NCI-H146 treated with DMSO at 0.1 percent for 48 hours (cell line): ENCODE measurements around the gene COL5A1.

Experiments
- DNase-seq: peaks from one replicate; lab custom pipeline; 2025; ENCODE audit not compliant: unreplicated experiment; lab: John Stamatoyannopoulos, UW

COL5A1 gene

DNA sequence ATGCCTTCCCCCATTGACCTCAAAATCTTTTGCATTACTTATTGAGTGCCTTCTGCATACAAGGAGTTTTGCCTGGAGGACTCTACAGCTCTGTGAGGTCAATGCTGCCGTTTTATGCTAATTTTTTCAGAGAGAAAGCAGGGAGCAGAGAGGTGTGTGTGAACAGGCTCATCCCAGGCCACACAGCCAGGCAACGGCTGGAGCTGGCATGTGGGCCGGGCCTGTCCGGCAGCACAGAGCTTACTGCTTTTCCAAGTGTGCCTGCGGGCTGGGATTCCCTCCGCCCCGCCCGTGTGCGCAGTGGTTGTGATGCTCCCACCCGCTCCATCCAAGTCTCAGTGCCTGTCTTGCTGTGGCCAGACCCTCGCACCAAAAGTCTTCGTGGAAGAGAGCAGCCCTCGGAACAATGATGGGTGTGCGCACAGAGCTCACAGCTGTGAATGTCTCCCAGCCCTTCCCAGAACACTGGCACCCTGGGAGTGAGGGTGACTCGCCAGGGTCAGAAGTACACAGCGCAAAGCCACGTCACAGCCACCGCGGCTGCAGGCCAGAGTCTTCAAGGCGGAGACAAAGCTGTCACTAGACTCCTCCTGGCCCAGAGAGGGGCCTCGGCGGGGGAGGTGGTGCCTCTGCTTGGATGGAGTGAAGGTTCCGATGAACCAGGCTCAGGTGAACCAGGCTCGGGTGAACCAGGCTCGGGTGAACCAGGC, 82.8 kb downstream of the COL5A1 start:
- DNase-seq, result no peak

DNA sequence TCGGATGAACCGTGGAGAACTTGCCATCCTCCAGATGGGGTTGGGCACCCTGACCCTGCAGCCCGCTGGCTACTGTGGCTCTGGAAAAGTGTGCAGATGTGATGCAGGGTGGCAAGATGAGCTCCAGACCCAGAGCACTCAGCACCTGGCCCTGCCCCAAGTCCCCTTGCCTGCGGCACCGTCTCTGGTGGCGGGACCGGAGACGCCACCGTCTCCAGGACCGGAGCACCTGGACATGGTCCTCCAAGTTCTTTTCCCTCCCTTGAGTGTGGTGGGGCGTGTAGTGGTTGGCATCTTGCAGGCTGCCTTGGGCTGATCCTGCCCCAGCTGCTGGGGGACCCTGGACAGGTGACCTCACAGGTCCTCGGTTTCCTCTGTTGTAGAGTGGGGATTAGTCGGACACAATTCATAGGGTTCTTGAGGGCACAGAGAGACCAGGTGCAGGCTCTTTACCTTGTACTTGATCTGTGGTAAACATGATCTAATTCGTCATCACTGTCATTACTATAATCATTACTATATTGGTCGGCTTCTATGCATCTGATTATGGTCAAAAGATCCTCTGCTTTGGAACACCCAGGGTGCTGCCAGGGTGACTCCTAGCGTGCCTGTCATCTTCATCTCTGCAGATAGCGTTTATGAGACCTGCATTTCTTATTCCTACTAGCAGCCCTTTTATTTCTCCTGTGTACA, 83.5 kb downstream of the COL5A1 start:
- DNase-seq, result no peak

DNA sequence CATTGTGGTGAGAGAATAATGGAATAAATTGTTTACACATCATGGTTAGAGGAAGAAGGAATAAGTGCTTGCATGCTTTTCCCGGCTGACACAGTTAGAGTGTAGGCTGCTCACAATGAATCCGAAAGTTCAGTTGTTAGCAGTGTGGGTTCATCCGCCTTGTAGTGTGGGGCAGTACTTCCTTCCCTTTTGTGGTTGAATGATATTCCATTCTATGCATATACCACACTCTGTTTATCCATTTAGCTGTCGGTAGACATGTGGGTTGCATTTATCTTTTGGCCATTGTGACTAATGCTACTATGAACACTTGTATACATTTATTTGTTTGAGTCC, 84.0 kb downstream of the COL5A1 start:
- no peak for DNase-seq

DNA sequence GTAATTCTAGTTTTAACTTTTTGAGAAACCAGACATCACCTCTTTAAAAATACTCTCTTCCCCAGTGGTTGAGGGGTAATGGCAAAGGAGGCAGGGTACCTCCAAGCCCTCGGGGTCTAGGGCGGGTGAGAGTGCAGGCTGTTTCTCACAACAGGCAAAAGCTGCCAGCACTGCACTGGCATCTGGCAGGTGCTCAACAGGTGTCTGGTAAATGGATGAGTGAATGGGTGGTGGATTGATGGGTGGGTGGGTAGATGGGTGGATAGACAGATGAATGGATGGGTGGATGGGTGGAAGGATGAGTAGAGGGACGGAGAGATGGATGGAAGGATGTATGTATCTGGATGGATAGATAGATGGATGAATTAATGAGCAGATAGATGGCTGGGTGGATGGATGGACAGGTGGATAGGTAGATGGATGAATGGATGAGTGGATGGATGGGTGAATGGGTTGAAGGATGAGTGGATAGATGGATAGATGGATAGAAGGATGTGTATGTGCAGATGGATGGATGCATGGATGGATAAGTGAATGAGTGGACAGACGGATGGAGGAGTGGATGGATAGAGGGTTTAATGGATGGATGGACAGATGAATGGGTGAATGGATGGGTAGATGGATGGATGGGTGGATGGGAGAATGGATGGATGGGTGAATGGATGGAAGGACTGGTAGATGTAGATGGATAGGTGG, 84.6 kb downstream of the COL5A1 start:
- no peak for DNase-seq

DNA sequence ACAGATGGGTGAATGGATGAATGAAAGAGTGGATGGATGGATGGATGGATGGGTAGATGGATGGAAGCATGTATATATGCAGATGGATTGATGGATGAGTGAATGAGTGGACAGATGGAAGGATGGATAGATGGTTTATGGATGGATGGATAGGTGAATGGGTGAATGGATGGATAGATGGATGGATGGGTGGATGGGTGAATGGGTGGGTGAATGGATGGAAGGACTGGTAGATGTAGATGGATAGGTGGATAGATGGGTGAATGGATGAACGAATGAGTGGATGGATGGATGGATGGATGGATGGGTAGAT, 85.1 kb downstream of the COL5A1 start:
- DNase-seq, result no peak

DNA sequence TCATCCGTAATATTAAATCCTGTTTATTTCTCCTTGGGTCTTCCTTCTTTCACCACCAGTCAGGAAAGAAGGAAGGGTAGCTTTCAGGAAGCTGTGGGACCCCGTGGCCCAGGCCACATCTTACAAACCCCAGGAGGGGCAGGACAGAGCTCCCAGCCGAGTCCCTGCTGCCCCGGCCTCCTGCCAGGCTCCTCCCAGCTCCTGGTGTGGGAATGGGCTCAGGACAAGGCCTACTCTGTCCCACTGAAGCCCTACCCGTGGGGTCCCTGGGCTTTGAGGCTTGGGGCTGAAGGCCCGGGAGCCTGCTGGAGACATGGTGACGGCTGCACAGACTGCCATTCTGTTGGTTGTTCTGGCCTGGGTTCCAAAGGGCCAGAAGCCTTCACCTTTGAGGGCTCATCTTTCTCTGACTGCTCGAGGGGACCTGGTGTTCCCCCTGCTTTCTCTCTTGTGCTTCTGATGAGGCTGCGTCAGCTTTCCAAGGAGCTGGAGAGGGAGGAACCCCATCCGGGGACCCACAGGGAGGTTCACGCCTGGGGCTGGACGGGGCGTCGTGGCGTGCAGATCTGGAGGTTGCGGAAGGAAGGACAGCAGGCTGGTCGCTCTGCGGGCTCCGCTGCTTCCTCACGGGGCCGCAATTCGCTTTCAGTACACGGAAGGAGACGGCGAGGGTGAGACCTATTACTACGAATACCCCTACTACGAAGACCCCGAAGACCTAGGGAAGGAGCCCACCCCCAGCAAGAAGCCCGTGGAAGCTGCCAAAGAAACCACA, 86.6 kb downstream of the COL5A1 start:
- no peak for DNase-seq

DNA sequence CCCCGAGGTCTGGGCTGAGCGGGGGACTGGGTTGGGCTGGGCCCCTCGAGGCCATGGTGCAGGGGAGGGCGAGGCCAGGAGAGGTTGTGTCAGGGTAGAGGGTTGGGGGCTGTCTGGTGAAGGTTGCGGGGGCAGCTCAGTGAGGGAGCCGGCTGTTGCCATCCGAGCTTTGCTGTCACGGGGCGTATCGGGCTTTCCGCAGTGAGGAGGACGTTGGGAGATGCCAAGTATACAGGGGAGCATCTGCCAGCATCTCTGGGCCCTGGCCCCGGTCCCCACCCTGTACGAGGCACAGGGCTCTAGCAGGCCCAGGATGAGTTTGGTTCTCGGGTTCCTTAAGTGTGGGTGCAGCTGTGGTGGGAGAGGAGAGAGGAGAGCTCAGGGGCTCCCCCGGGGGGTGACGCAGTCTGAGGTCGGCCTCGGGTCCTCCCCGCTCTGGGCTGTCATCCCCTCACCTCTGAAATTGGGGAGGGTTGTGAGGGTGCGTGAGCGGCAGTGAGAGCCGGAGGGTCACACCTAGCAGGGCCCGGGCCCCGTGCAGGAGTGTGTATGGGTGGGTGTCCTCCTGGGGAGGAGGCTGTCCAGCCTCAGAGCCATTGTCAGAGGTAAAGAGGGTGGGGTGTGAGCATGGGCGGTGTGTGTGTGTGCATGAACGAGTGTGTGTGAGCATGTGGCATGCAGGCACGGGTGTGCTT, 87.3 kb downstream of the COL5A1 start:
- DNase-seq, result no peak

DNA sequence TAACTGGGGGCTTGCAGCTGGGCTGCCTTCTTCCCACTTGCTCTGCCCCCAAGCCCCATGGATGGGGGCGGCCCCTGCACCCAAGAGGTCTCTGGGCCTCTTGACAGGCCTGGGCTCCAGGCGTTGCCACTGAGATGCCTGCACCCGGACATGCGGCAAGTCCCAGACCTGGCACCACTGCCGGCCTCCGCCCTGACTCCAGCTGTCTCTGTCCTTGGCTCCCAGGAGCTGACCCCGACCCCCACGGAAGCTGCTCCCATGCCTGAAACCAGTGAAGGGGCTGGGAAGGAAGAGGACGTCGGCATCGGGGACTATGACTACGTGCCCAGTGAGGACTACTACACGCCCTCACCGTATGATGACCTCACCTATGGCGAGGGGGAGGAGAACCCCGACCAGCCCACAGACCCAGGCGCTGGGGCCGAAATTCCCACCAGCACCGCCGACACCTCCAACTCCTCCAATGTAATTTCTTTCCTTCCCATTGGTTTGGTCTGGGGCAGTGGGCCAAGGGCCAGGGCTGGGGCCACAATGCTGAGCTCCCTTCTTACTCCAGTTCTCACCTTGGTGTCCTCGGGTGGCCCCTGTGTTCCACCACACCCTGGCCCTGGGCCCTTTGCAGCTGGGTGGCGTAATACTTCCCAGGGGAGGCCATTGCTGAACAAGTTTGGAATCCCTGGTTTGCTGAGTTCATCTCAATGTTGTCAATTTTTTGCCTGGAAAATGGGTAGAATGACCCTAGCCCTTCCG, 88.6 kb downstream of the COL5A1 start:
- no peak for DNase-seq

DNA sequence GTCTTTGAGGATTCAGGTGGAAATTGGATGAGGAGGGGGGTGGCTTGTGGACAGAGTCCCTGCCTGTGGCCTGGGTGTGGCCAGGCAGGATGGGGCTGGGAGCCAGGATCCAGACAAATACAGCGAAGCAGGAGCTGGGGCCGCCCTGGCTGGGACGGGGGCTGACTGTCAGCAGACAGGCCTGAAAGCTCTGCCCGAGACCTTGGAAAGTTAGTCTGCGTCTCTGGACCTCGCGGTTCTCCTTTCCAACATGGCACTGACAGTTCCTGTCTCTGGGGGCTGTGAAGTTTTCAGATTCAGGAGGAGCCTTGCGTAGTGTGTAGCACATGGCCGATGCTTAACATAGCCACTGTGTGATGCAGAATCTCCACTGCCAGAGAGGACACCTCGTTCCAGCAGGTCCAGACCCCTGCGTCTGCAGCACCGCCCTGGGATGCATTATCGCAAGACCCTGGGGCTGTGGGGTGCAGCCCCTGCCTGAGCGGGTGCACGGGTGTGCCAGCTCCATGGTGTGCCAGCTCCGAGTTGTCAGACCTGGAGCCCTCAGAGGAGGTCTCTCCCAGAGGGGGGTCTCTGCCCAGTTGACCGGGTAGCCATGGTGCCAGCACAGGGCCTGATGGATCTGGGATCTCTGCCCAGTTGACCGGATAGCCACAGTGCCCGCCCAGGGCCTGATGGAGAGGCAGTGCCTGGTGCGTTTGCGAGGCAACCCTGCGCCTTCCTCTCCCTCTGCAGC, 89.3 kb downstream of the COL5A1 start:
- DNase-seq, result no peak

DNA sequence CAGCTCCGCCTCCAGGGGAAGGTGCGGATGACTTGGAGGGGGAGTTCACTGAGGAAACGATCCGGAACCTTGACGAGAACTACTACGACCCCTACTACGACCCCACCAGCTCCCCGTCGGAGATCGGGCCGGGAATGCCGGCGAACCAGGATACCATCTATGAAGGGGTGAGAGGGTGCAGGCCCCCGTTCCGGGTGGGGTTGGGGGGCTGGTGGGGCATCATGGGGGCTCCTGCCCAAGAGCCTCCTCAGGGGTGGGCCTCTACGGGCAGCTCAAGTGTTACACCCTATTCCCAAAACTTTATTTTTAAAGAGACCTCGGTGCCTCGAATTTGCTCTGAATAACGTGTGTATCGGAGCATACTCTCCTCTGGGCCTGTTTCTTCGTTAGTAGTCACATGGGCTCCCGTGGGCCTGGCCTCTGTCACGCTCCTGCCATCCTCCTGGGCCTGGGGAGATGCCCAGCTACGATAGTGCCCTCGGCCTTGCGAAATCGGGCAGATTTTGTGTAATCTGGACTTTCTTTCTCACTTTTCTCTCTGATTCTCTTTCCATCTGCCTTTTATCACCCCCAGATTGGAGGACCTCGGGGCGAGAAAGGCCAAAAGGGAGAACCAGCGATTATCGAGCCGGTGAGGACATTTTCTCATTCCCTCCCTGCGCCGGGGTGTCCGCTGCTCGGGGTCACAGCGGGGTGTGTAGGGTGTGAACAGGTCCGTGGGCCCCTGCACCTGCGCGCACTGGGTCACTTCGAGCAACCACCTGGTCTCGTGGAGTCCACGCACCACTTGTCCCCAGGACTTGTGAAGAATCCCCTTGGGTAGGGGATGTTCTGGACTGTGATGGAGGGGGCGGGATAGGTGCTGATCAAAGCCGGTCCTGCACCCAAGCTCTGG, 90.1 kb downstream of the COL5A1 start:
- DNase-seq, result no peak

DNA sequence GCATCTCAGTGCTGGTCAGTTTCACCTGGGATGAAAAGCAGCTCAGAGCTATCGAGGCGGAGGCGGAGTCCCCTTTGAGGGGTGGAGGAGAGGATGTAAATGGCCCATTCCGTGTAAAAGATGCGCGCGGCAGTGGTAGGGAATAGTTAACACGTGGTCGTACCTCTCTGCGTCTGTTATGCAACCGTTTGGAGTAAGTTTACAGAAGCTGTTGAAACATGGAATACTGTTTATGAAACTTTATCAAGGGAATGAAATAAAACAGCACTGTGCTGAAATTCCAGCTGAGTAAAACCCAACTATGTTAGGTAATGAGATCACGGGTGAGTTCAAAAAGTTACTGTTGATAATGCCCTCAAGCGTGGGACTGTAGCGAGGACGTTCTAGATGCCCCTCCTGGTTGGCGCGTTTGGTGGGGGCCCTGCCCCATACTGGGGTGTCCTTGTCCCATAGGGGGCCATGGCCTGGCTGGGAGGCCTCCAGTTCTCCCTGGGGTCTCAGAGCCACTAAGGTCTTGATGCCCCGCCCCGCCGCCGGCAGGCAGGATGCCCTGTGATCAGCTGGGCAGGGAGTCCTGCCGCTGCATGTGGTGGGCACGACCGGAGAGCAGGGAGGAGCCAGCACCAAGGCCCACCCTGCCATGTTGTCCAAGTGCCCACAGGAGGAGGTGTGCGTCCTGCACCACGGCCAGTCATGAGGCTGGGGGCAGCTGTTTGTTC, 90.9 kb downstream of the COL5A1 start:
- no peak for DNase-seq

DNA sequence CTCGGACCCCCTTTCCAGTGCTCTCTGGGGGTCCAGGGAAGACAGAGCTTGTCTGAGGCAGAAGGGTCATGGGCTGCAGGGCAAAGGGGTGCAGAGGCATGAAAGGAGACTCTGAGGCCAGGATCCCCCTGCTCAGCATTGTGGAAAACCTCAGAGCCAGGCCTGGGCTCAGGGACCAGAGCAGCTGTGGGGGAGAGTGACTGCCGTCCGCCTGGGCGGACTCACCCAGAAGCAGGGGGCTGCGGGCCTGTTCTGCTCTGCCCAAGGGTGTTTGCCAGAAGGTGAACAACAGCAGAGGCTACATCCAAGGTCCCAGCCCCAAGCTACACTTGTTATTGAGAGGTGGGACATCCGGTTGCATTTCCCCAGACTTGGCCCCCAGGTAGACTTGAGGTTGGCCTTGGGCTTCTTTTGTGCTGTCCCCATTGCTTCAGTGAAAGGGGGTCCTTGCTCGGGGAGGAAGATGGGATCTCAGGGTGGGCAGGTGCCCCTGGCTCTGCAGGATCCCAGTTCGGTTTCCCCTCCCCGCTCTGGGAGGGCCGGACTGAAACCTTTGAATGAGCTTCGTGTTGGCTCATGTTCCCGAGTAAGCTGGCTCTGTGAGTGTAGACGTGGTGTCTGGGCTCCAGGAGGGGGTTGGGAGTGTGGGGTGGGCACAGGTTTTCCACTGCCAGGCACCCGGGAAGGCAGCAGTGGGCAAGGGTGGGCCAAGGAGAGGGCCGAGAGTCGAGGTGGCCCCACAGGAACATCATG, 92.1 kb downstream of the COL5A1 start:
- no peak for DNase-seq

DNA sequence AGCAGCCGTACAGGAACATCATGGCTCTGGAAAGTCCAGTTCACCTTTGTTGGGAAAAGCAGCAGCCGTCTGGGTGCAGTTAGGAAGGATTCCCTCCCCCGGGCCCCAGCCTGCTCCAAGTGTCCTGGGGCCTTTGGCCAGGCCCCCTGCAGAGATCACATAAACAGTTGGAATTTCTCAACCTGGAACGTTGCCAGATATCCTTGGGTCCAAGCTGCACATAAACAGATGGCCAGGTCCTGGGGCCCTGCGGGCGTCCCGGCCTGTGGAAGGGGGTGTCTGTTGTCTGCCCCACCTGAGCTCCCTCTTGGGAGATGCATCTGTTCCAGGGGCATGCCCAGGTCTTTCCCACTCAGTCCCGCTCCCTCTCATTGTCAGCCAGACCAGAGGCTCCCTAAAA, 92.7 kb downstream of the COL5A1 start:
- DNase-seq, result no peak

DNA sequence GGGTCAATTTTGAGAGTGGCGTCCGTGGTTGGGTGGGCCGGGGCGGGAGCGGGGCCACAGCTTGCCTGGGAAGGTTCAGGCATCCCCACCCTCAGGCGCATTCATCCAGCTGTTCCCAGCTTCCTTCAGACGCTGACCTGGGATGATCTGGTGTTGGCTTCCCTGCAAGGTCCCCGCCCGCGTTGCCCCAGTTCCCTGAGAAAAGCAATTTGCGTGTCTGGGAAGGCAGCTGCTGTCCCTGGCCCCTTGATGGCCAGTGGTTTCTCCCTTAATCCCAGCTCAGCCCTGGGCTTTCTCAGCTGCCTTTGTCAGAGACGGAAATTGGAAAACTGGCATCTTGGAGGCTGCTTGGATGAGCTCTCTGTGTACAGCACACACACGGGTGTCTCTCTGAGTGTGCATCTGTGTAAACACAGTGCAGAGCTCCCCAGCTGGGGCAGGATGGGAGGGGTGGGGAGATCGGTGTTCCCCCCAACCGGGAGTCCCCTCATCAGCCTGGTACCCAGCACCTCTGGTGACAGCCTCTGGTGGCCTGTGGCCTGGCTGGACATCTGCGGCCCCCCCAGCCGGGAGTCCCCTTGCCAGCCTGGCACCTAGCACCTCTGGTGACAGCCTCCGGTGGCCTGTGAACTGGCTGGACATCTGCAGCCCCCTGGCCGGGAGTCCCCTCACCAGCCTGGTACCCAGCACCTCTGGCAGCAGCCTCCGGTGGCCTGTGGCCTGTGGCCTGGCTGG, 94.0 kb downstream of the COL5A1 start:
- no peak for DNase-seq

DNA sequence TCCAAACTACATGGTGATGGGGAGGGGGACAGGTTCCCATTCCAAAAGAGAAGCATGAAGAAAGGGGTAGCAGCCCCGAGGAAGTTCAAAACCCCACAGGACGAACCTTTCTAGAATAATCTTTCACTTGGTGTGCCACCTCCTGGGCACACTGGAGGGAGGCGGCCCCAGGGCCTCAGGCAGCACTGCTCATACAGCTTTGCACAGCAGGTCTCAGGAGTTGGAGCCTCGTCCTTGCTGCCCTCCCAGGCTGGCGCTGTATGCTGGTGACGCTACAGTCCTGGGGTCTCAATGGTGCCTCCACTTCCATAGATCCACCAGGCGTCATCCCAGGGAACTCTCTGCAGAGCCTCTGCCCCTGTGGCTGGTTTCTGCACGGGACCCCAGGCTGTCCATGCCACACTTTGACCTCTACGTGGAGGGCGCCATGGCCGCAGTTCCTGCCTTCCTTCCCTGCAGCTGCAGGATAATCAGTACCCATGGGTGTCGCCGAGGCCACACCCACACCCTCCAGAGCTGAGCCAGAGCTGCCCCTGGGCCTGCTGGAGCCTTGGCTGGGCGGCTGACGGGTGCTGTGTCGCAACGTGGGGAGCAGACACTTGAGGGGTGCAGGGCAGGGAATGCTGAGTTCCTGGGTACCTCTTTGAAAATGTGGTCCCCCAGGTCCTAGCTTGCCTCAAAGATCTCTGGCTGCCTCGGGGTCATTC, 95.3 kb downstream of the COL5A1 start:
- no peak for DNase-seq
